Measurements from ENCODE around the gene PRKCD.

The PRKCD gene

DNA sequence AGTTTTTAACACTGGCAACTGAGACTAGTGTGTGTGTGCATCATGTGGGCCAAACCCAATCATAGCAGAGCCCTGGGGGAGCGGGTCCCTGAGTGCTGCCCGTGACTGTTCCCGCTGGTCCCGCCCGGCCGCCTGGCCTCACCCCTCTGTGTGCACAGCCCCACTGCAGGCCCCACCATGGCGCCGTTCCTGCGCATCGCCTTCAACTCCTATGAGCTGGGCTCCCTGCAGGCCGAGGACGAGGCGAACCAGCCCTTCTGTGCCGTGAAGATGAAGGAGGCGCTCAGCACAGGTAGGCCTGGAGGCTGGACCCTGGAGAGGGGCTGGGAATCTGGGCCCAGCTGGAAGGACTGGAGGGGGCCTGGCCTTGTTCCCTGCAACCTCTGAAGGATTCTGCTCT lies 17.2 kb downstream of the PRKCD start:
- Histone ChIP-seq H3K36me3 (peaks cover 86% of the 10 kb centered on the region), H3K9me3 (no peaks in the 10 kb centered on the region), H3K27ac (peak overlapping the region; percentile 60), H3K27me3 (no peaks in the 10 kb centered on the region), H3K4me1 (ENCODE audit: control insufficient read depth in 1 of 2, insufficient read depth in 1 of 2, low read depth in 1 of 2, low read length in 1 of 2) (peaks cover 43 to 48% of the 10 kb centered on the region in 2 experiments), H3K4me3 (ENCODE audit: low read depth in 1 of 2, low read length in 1 of 2) (no peak overlapping the region)
- TF ChIP-seq, protein P1, sequence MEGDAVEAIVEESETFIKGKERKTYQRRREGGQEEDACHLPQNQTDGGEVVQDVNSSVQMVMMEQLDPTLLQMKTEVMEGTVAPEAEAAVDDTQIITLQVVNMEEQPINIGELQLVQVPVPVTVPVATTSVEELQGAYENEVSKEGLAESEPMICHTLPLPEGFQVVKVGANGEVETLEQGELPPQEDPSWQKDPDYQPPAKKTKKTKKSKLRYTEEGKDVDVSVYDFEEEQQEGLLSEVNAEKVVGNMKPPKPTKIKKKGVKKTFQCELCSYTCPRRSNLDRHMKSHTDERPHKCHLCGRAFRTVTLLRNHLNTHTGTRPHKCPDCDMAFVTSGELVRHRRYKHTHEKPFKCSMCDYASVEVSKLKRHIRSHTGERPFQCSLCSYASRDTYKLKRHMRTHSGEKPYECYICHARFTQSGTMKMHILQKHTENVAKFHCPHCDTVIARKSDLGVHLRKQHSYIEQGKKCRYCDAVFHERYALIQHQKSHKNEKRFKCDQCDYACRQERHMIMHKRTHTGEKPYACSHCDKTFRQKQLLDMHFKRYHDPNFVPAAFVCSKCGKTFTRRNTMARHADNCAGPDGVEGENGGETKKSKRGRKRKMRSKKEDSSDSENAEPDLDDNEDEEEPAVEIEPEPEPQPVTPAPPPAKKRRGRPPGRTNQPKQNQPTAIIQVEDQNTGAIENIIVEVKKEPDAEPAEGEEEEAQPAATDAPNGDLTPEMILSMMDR (IDR thresholded peaks at IDR 0.05): no peak

DNA sequence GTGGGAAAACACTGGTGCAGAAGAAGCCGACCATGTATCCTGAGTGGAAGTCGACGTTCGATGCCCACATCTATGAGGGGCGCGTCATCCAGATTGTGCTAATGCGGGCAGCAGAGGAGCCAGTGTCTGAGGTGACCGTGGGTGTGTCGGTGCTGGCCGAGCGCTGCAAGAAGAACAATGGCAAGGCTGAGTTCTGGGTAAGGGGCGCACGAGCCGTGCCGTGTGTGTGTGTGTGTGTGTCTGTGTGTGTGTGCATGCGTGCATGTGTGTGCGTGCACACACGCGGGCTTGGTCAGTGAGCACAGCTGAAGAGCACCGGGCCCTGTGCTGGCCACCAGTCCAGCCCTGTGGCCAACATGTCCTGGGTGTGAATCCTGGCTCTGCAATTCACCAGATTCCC lies 18.6 kb downstream of the PRKCD start:
- H3K36me3 ChIP-seq: peaks cover 86% of the 10 kb centered on the region
- no peaks in the 10 kb centered on the region for H3K9me3 ChIP-seq
- peak overlapping the region; percentile 60 for H3K27ac ChIP-seq
- peaks cover 30 to 35% of the 10 kb centered on the region in 2 experiments for H3K4me1 ChIP-seq (ENCODE audit: control insufficient read depth in 1 of 2, insufficient read depth in 1 of 2, low read depth in 1 of 2, low read length in 1 of 2)
- H3K4me3 ChIP-seq (ENCODE audit: low read depth in 1 of 2, low read length in 1 of 2): no peak overlapping the region
- TF ChIP-seq, protein P1 (IDR thresholded peaks at IDR 0.05): no peak
- H3K27me3 ChIP-seq: no peaks in the 10 kb centered on the region

DNA sequence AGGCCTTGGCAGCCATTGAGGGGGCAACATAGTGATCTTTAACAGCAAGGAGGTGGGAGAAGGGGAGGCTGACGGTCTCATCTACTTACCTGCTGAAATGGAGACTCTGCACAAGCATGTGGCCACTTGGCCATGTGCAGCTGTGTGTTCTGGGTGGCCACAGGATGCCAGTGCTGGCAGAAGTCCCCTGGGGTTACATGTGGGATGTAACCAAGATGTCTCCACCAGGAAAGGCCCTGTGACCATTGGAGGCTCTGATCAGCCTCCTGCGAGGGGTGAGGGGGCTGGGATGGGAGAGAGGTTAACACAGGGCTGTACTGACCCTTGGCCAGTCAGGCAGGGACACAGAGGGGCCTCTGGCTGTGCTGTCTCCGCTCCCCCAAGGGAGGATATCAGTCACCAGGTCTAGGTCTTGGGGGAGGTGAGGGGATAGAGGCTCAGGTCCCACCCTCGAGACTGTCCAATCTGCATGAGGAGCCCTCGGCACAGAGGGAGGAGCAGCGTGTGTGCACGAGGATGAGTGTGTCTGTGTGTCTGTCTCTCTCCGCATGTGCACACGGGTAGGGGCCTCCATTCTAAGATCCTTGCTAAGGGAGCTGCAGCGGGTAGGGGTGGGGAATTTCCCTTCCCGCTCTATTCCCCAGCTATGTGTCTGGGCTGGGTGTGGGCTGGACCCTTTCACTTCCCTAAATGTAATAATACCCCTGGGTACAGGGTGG lies 19.5 kb downstream of the PRKCD start:
- no peaks in the 10 kb centered on the region for H3K9me3 ChIP-seq
- peaks cover 86% of the 10 kb centered on the region for H3K36me3 ChIP-seq
- peak overlapping the region; percentile 60 for H3K27ac ChIP-seq
- no peak overlapping the region for H3K4me3 ChIP-seq (ENCODE audit: low read depth in 1 of 2, low read length in 1 of 2)
- H3K4me1 ChIP-seq (ENCODE audit: control insufficient read depth in 1 of 2, insufficient read depth in 1 of 2, low read depth in 1 of 2, low read length in 1 of 2): peaks cover 21 to 26% of the 10 kb centered on the region in 2 experiments
- TF ChIP-seq, protein P1 (IDR thresholded peaks at IDR 0.05): no peak
- H3K27me3 ChIP-seq: no peaks in the 10 kb centered on the region

DNA sequence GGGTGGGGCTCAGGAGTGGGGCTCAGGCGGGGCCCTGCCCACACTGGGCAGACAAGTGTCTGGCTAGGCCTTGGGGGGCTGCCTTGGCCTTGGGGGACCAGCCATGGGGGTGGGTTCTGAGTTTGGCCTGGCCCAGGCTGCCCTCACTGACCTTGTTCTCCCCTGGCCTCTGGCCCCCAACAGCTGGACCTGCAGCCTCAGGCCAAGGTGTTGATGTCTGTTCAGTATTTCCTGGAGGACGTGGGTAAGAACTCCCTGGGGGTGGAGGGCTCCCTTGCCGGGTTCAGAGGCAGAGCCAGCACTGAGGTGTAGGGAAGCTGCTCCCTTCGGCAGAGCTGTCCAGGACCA lies 20.0 kb downstream of the PRKCD start:
- Histone ChIP-seq H3K9me3 (no peaks in the 10 kb centered on the region), H3K27ac (peak overlapping the region; percentile 60), H3K4me1 (ENCODE audit: control insufficient read depth in 1 of 2, insufficient read depth in 1 of 2, low read depth in 1 of 2, low read length in 1 of 2) (peaks cover 15 to 21% of the 10 kb centered on the region in 2 experiments), H3K4me3 (ENCODE audit: low read depth in 1 of 2, low read length in 1 of 2) (no peak overlapping the region), H3K36me3 (peaks cover 86% of the 10 kb centered on the region), H3K27me3 (no peaks in the 10 kb centered on the region)
- TF ChIP-seq, protein P1 (IDR thresholded peaks at IDR 0.05): no peak

DNA sequence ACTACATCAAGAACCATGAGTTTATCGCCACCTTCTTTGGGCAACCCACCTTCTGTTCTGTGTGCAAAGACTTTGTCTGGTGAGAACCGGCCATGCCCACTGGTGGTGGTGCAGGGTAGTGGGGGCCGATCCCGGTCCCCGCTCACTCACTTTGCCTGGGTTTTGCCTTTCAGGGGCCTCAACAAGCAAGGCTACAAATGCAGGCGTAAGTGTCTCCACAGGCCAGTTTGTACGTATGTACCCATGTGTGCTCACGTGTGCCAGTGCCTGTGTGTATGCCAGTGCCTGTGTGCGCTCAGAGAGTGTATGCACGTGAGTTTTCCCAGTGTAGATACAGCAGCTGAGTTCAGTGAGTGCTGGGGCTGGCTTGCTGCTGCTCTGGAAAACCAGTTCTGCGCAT lies 20.5 kb downstream of the PRKCD start:
- Histone ChIP-seq H3K4me3 (ENCODE audit: low read depth in 1 of 2, low read length in 1 of 2) (no peak overlapping the region), H3K36me3 (peaks cover 87% of the 10 kb centered on the region)

More for the DNA sequence above, 20.5 kb downstream of the PRKCD start:
- TF ChIP-seq, protein P1 (IDR thresholded peaks at IDR 0.05): no peak
- peak overlapping the region; percentile 60 for H3K27ac ChIP-seq
- no peaks in the 10 kb centered on the region for H3K27me3 ChIP-seq
- H3K4me1 ChIP-seq (ENCODE audit: control insufficient read depth in 1 of 2, insufficient read depth in 1 of 2, low read depth in 1 of 2, low read length in 1 of 2): peaks cover 10 to 16% of the 10 kb centered on the region in 2 experiments
- H3K9me3 ChIP-seq: no peaks in the 10 kb centered on the region

All from neutrophil (primary cell).